Spleen (tissue), 7 donors: ENCODE data around the gene NT5C3A.

Experiments used
- POLR2A ChIP-seq, 3 donors: fragments of 450-650 bp; IDR thresholded peaks; one replicate each; pipeline ENCODE4 v1.5.1; 2017; ENCODE audit warnings: antibody characterized with exemption in 3 of 3, mild to moderate bottlenecking in 1 of 3
- TF ChIP-seq, protein P1 (sequence below), 11 experiments: fragments of 200-600 bp in 7 of 11; fragments of 450-650 bp in 4 of 11; sonication (generic) in 4 of 11; IDR thresholded peaks in 8 of 11; conservative IDR thresholded peaks in 3 of 11; 1 replicate in 7 of 11; 2 replicates in 4 of 11; pipeline versions ENCODE4 v1.4.0 to v1.8.0; 2016 to 2021; ENCODE audit warnings: antibody characterized with exemption in 11 of 11, inconsistent platforms in 4 of 11, mild to moderate bottlenecking in 1 of 11
- donor health status: DM: no; HTN: no; CAD: no; lungs with moderate emphysema.
- donor health status: DM: no; HTN: no; CAD: no.
- donor health status: DM: no; HTN: no; CAD: no.

DNA sequence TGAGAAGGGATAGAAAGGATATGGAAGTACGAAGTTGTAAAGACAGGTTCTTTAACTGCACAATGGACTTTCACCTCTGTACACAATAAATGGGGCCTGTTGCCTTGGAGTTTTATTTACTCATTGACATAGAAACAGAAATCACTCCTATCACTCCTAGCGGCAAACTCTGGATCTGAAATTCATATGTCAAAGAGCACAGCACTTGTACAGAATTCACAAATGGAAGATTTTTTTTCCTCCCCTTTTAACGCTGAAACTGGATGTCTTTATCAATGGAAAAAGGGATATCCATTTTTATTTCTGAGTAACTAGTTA lies 18.2 kb downstream of the NT5C3A start:
- TF ChIP-seq, protein P1, sequence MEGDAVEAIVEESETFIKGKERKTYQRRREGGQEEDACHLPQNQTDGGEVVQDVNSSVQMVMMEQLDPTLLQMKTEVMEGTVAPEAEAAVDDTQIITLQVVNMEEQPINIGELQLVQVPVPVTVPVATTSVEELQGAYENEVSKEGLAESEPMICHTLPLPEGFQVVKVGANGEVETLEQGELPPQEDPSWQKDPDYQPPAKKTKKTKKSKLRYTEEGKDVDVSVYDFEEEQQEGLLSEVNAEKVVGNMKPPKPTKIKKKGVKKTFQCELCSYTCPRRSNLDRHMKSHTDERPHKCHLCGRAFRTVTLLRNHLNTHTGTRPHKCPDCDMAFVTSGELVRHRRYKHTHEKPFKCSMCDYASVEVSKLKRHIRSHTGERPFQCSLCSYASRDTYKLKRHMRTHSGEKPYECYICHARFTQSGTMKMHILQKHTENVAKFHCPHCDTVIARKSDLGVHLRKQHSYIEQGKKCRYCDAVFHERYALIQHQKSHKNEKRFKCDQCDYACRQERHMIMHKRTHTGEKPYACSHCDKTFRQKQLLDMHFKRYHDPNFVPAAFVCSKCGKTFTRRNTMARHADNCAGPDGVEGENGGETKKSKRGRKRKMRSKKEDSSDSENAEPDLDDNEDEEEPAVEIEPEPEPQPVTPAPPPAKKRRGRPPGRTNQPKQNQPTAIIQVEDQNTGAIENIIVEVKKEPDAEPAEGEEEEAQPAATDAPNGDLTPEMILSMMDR (IDR thresholded peaks at IDR 0.05 in 8 of 11, conservative IDR thresholded peaks at IDR 0.05 in 3 of 11): no peak
- TF ChIP-seq POLR2A (IDR thresholded peaks at IDR 0.05): no peak
